ENCODE data around the gene FHIT.

The FHIT gene

DNA sequence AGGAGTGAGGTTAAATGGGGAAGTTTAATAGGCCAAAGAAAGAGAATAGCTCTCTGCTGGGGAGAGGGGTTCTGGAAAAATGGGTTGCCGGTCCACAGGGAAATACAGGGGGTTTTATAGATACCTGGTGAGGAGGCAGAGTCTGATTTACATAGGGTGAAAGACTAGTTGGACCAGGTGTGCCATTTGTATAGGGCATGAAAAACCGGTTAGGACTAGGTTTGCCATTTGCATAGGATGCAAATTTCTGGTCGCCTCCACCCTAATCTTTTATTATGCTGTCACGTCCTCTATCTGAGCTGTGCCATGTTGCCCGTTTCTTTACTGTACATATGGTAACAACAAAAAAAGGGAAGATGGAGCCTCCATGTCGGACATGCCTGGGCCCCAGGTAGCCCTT is 960.1 kb downstream of the FHIT start:
- TF ChIP-seq, protein P1, sequence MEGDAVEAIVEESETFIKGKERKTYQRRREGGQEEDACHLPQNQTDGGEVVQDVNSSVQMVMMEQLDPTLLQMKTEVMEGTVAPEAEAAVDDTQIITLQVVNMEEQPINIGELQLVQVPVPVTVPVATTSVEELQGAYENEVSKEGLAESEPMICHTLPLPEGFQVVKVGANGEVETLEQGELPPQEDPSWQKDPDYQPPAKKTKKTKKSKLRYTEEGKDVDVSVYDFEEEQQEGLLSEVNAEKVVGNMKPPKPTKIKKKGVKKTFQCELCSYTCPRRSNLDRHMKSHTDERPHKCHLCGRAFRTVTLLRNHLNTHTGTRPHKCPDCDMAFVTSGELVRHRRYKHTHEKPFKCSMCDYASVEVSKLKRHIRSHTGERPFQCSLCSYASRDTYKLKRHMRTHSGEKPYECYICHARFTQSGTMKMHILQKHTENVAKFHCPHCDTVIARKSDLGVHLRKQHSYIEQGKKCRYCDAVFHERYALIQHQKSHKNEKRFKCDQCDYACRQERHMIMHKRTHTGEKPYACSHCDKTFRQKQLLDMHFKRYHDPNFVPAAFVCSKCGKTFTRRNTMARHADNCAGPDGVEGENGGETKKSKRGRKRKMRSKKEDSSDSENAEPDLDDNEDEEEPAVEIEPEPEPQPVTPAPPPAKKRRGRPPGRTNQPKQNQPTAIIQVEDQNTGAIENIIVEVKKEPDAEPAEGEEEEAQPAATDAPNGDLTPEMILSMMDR (IDR thresholded peaks at IDR 0.05; ENCODE audit: borderline replicate concordance, control extremely low read depth, extremely low read depth, insufficient read depth, missing control alignments) = no peak
- in situ Hi-C loops (cut with MboI; ENCODE audit: low sequenced_read_pairs, unreplicated experiment) = no loop called here
- no peak for DNase-seq (ENCODE audit: low spot score)

GRCh38 chr3:60290122-60290492 is 961.1 kb downstream of the FHIT start:
- in situ Hi-C loops (cut with MboI; ENCODE audit: low sequenced_read_pairs, unreplicated experiment) = no loop called here
- DNase-seq (ENCODE audit: low spot score) = no peak
- TF ChIP-seq, protein P1 (IDR thresholded peaks at IDR 0.05; ENCODE audit: borderline replicate concordance, control extremely low read depth, extremely low read depth, insufficient read depth, missing control alignments) = no peak

DNA sequence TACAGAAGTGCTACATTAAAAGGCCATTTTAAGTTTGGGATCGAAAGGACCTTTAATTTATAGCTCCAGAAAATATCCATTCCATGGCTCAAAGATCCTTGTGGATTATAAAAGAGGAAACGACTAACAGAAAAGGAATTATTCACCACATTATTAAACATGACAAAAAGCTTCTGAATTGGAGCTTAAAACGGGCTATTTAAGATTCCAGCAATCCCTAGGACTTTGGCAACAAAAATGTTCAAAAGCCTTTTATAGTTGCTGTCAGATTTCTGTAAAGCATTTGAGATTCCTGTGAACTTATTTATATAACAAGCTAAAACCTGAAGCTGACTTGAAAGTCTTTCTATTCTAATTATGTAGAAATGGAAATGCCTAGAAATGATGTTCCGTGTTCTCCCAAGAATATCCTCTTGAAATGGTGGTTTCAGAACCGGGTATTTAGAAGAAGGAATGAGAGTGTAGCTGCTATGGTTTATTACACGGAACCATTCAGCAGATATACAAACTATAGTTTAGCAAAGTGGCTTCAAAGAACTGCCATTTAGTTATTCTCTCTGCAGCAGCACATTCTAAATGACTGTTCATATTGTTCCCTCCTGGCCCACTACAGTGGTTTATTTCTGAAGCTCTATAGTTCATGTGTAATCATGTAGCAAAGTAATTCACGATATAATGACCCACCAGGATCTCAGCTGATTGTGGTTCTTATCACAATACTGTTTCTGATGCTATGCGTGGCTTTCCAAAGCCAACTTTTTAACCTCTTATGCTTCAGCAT is 961.7 kb downstream of the FHIT start:
- TF ChIP-seq, protein P1 (IDR thresholded peaks at IDR 0.05; ENCODE audit: borderline replicate concordance, control extremely low read depth, extremely low read depth, insufficient read depth, missing control alignments) = no peak
- in situ Hi-C loops (cut with MboI; ENCODE audit: low sequenced_read_pairs, unreplicated experiment) = no loop called here
- DNase-seq (ENCODE audit: low spot score) = no peak

GRCh38 chr3:60282866-60283265 is 968.4 kb downstream of the FHIT start:
- DNase-seq (ENCODE audit: low spot score) = no peak
- in situ Hi-C loops (cut with MboI; ENCODE audit: low sequenced_read_pairs, unreplicated experiment) = no loop called here
- TF ChIP-seq, protein P1 (IDR thresholded peaks at IDR 0.05; ENCODE audit: borderline replicate concordance, control extremely low read depth, extremely low read depth, insufficient read depth, missing control alignments) = no peak

- DNase-seq (ENCODE audit: low spot score) = no peak
- TF ChIP-seq, protein P1 (IDR thresholded peaks at IDR 0.05; ENCODE audit: borderline replicate concordance, control extremely low read depth, extremely low read depth, insufficient read depth, missing control alignments) = no peak
- in situ Hi-C loops (cut with MboI; ENCODE audit: low sequenced_read_pairs, unreplicated experiment) = no loop called here
Observed at GRCh38 chr3:60281970-60282369, 969.3 kb downstream of the FHIT start.

- in situ Hi-C loops (cut with MboI; ENCODE audit: low sequenced_read_pairs, unreplicated experiment) = no loop called here
- TF ChIP-seq, protein P1 (IDR thresholded peaks at IDR 0.05; ENCODE audit: borderline replicate concordance, control extremely low read depth, extremely low read depth, insufficient read depth, missing control alignments) = no peak
- no peak for DNase-seq (ENCODE audit: low spot score)
Observed at GRCh38 chr3:60277361-60277800, 973.9 kb downstream of the FHIT start.
